ENCODE measurements around the gene SLIT3.

- TF ChIP-seq EZH2phosphoT487 (IDR thresholded peaks at IDR 0.05; ENCODE audit: borderline replicate concordance, low read length) = no peak
- TF ChIP-seq, protein P1, sequence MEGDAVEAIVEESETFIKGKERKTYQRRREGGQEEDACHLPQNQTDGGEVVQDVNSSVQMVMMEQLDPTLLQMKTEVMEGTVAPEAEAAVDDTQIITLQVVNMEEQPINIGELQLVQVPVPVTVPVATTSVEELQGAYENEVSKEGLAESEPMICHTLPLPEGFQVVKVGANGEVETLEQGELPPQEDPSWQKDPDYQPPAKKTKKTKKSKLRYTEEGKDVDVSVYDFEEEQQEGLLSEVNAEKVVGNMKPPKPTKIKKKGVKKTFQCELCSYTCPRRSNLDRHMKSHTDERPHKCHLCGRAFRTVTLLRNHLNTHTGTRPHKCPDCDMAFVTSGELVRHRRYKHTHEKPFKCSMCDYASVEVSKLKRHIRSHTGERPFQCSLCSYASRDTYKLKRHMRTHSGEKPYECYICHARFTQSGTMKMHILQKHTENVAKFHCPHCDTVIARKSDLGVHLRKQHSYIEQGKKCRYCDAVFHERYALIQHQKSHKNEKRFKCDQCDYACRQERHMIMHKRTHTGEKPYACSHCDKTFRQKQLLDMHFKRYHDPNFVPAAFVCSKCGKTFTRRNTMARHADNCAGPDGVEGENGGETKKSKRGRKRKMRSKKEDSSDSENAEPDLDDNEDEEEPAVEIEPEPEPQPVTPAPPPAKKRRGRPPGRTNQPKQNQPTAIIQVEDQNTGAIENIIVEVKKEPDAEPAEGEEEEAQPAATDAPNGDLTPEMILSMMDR (conservative IDR thresholded peaks at IDR 0.05; ENCODE audit: low read depth, low read length) = no peak
These were observed 212.8 kb downstream of the SLIT3 start for GRCh38 chr5:169088028-169088725.

All from PC-3 (cell line).